ENCODE results near the gene DGUOK.

- TF ChIP-seq BHLHE40 (IDR thresholded peaks at IDR 0.05; ENCODE audit: borderline replicate concordance) (no peak), FOXM1 (IDR thresholded peaks at IDR 0.05; ENCODE audit: borderline replicate concordance) (no peak), TARDBP (IDR thresholded peaks at IDR 0.05) (no peak), CTBP1 (IDR thresholded peaks at IDR 0.05; ENCODE audit: borderline replicate concordance) (no peak), FOXA1 (IDR thresholded peaks at IDR 0.05) (no peak), L3MBTL2 (conservative IDR thresholded peaks at IDR 0.05) (no peak), ELF4 (IDR thresholded peaks at IDR 0.05) (no peak), FOXK2 (IDR thresholded peaks at IDR 0.05) (no peak), SUZ12 (IDR thresholded peaks at IDR 0.05) (no peak), SP1 (IDR thresholded peaks at IDR 0.05) (no peak), ZNF384 (IDR thresholded peaks at IDR 0.05) (no peak)
These were observed 5.1 kb upstream of the DGUOK start for GRCh38 chr2:73921581-73921980.
